K562 (cell line): ENCODE measurements around the gene CNTRL. TPM values are rescaled to one million over a fixed set of nuclear protein-coding genes. Genes with fewer than 3 reads are reported as not detected.

Experiments
- ATAC-seq: fragments of 200-7000 bp; cut with Tn5 transposase; 3 replicates; pipeline ENCODE4 v1.9.1; 2020; ENCODE audit warnings: moderate library complexity
- BruUV-seq: library from RNA; stranded (reverse); fragments of 400-500 nt; replicated peaks from 2 replicates; lab custom pipeline; 2021; lab: Mats Ljungman, UMichigan
- CTCF ChIA-PET: fragments of 300-600 bp; formaldehyde crosslinking; extraction: SDS; loops from one replicate; lab custom pipeline; 2021; ENCODE audit warnings: low intra/inter-chr PET ratio; lab: Yijun Ruan, JAX
- POLR2A ChIA-PET: fragments of 300-600, 350-650 bp; sonication (Branson Sonifier 250); formaldehyde crosslinking; extraction: SDS; loops from one replicate; lab custom pipeline; 2021; ENCODE audit warnings: antibody characterized with exemption, inconsistent platforms; lab: Yijun Ruan, JAX
- DNase-seq, 4 experiments: peaks; one replicate each; pipeline versions ENCODE4 v3.0.0 to v3.0.0-alpha.2; 2011 to 2018; ENCODE audit warnings: low spot score in 3 of 4, mixed read lengths in 3 of 4; ENCODE audit errors: extremely low read depth in 1 of 4
- FAIRE-seq: peaks from 2 replicates; lab custom pipeline; 2011; peaks lifted over from hg19 to GRCh38; lab: Jason Lieb, UNC
- H2AFZ ChIP-seq: 2 replicates; pipeline ENCODE4 v1.6.0; 2011; ENCODE audit warnings: low read depth, low read length, control low read depth, inconsistent platforms
- H3K27ac ChIP-seq: fragments of 200-600 bp; 3 replicates; pipeline ENCODE4 v1.8.0; 2011; ENCODE audit warnings: low read depth, mild to moderate bottlenecking, control low read depth, inconsistent platforms, low read length, moderate library complexity, mixed read lengths; ENCODE audit errors: extremely low read depth
- H3K27me3 ChIP-seq, 2 experiments: fragments of 300-600 bp in 1 of 2; 2 replicates in 1 of 2; 3 replicates in 1 of 2; pipeline versions ENCODE4 v1.6.0 to v1.8.0; 2011; ENCODE audit warnings: inconsistent platforms in 2 of 2, low read length in 2 of 2, mild to moderate bottlenecking in 1 of 2, mixed read lengths in 1 of 2, moderate library complexity in 1 of 2; ENCODE audit not compliant: control insufficient read depth in 2 of 2, insufficient read depth in 2 of 2
- H3K36me3 ChIP-seq: fragments of 300-600 bp; 3 replicates; pipeline ENCODE4 v1.8.0; 2011; ENCODE audit warnings: mild to moderate bottlenecking, low read length, inconsistent platforms; ENCODE audit not compliant: control insufficient read depth, insufficient read depth
- H3K4me1 ChIP-seq, 2 experiments: fragments of 200-600 bp in 1 of 2; replicated peaks in 1 of 2; 2 replicates in 1 of 2; 3 replicates in 1 of 2; pipeline versions ENCODE4 v1.5.1 to v1.8.0; 2011; ENCODE audit warnings: inconsistent platforms in 2 of 2, low read length in 2 of 2, mild to moderate bottlenecking in 1 of 2, mixed read lengths in 1 of 2, moderate library complexity in 1 of 2; ENCODE audit not compliant: control insufficient read depth in 2 of 2, insufficient read depth in 2 of 2
- H3K4me2 ChIP-seq: 2 replicates; pipeline ENCODE4 v1.6.1; 2011; ENCODE audit warnings: low read length, control low read depth, inconsistent platforms, mixed read lengths; ENCODE audit not compliant: insufficient read depth
- H3K4me3 ChIP-seq: fragments of 200-600 bp; sonication (generic), shearing (Covaris generic); 2 replicates; pipeline ENCODE4 v1.5.1; 2016; ENCODE audit warnings: control low read depth, inconsistent platforms
- H3K79me2 ChIP-seq: fragments of 200-600 bp; 3 replicates; pipeline ENCODE4 v1.8.0; 2011; ENCODE audit warnings: low read length, inconsistent platforms; ENCODE audit not compliant: control insufficient read depth, insufficient read depth
- H3K9ac ChIP-seq, 2 experiments: 2 replicates each; pipeline versions ENCODE4 v1.6.0 to v1.6.1; 2011; ENCODE audit warnings: low read depth in 2 of 2, low read length in 2 of 2, control low read depth in 1 of 2, inconsistent platforms in 1 of 2, mild to moderate bottlenecking in 1 of 2, mixed read lengths in 1 of 2; ENCODE audit not compliant: insufficient read depth in 1 of 2
- H3K9me1 ChIP-seq: one replicate; pipeline ENCODE4 v1.6.0; 2011; ENCODE audit warnings: inconsistent platforms, mild to moderate bottlenecking, low read length, moderate library complexity; ENCODE audit not compliant: control insufficient read depth, insufficient read depth
- H3K9me3 ChIP-seq: replicated peaks from 2 replicates; pipeline ENCODE4 v1.5.1; 2011; ENCODE audit warnings: low read depth, low read length, inconsistent platforms; ENCODE audit not compliant: control insufficient read depth, insufficient read depth
- H4K20me1 ChIP-seq: replicated peaks from 2 replicates; pipeline ENCODE4 v1.6.1; 2011; ENCODE audit warnings: low read length, inconsistent platforms, mixed read lengths; ENCODE audit not compliant: control insufficient read depth, insufficient read depth
- CEBPB ChIP-seq: fragments of 450-650 bp; IDR thresholded peaks from 2 replicates; pipeline ENCODE4 v1.6.1; 2016; ENCODE audit warnings: missing genetic modification characterization, missing compliant biosample characterization
- MCM7 ChIP-seq, 2 experiments: fragments of 450-650 bp; IDR thresholded peaks; 2 replicates each; pipeline ENCODE4 v1.6.1; 2016 to 2018
- PCBP2 ChIP-seq: fragments of 200-400 bp; formaldehyde crosslinking; IDR thresholded peaks from 2 replicates; pipeline ENCODE4 v1.6.1; 2018; ENCODE audit warnings: low read length, low read depth, mild to moderate bottlenecking, moderate library complexity; ENCODE audit not compliant: poor library complexity, severe bottlenecking
- PTBP1 ChIP-seq: fragments of 200-400 bp; formaldehyde crosslinking; IDR thresholded peaks from 2 replicates; pipeline ENCODE4 v1.6.1; 2017; ENCODE audit warnings: low read depth, low read length
- ZNF507 ChIP-seq: conservative IDR thresholded peaks from 2 replicates; pipeline ENCODE4 v1.6.1; 2017; ENCODE audit warnings: missing genetic modification characterization, missing compliant biosample characterization
- WGBS: fragments of 100-300 bp; shearing (Covaris generic); methylation state at CpG from one replicate; pipeline ENCODE4 v1.1.6; 2016; ENCODE audit warnings: low coverage, mixed read lengths; ENCODE audit not compliant: insufficient coverage; ENCODE audit errors: missing lambda C conversion rate; 5-methylcytosine and 5-hydroxymethylcytosine counted together
- in situ Hi-C: fragments of 300-500 bp; cut with MboI; formaldehyde crosslinking; loops from 4 replicates; pipeline ENCODE4 v1.15.0; 2018; ENCODE audit warnings: inconsistent platforms, mixed read lengths
- intact Hi-C: fragments of 100-400 bp; cut with micrococcal nuclease; formaldehyde crosslinking; loops from 2 replicates; pipeline ENCODE4 v1.14.2; 2022
- polyA plus RNA-seq, 8 experiments: library from polyadenylated mRNA; depleted of rRNA in 4 of 8; stranded (reverse) in 5 of 8; unstranded in 3 of 8; fragments of >200 nt; fragmentation: Nextera tagmentation in 2 of 8; fragmentation: Illumina TruSeq in 1 of 8; extraction: Ambion mirVana in 2 of 8; extraction: Trizol in 1 of 8; gene quantifications; 2 replicates each; pipeline versions ENCODE4 v1.2.1 to v1.2.3, GENCODE V29; 2011 to 2014; ENCODE audit warnings: inconsistent platforms in 1 of 8, missing spikeins in 1 of 8
- total RNA-seq, 7 experiments: library from RNA; depleted of rRNA in 6 of 7; stranded (reverse); fragments of >200 nt in 6 of 7; fragmentation: Illumina TruSeq in 2 of 7; extraction: Trizol in 2 of 7; gene quantifications; 2 replicates each; pipeline versions ENCODE4 v1.2.1 to v1.2.3, GENCODE V29; 2011 to 2021; ENCODE audit warnings: low replicate concordance in 1 of 7
- TF ChIP-seq, protein P1 (sequence below): IDR thresholded peaks from 2 replicates; pipeline ENCODE4 v1.6.1; 2011; ENCODE audit warnings: borderline replicate concordance, low read depth, mild to moderate bottlenecking, moderate library complexity, low read length; ENCODE audit not compliant: insufficient read depth, poor library complexity, severe bottlenecking
- TF ChIP-seq, protein P2 (sequence below): IDR thresholded peaks from 2 replicates; pipeline ENCODE4 v1.6.1; 2012; ENCODE audit warnings: low read depth, low read length, improper control_type of control experiment, borderline replicate concordance
- TF ChIP-seq, protein P3 (sequence below): fragments of 250-450 bp; sonication (Bioruptor Pico); IDR thresholded peaks from 2 replicates; pipeline ENCODE4 v1.8.0; 2022; ENCODE audit warnings: moderate library complexity, mild to moderate bottlenecking, inconsistent platforms
- TF ChIP-seq, protein P4 (sequence below): fragments of 200-800 bp; sonication (Bioruptor generic); IDR thresholded peaks from 2 replicates; pipeline ENCODE4 v1.6.1; 2017; ENCODE audit warnings: missing genetic modification characterization, missing compliant biosample characterization

CNTRL gene
- total and polyA plus RNA-seq, 9 of the 15 experiments (the other 6 are each of a cell fraction or from before 2014, with no cell fraction given): 9.2 to 28.9 (median 20.5) TPM

DNA sequence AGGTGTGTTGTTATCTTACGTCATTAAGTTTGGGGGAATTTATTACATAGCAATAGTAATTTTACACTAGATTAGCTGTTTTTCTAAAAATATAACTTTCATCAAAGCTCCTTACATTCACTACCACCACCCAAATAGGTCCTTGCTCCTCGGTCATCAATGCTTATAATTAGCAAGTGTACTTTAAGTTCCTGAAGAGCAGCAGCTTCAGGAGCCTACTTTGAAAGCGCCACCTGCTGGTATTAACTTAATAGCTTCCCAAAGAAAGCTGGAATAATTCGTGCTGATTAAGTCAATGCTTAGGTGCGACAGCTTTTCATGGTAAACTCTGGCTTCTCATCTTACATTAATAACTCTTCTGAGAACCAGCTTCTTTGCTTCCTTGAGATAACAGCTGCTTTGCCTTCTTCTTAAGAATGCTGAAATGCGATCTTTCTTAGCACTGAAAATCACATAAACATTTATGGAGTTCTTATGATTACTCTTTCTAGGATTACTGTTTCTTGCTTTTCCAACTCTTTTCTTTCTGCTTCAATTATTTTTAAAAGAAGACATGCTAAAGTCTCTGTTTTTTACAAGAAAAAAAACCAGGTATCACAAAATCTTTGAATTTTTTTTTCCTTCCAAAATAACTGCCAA, 14.6 kb upstream of the CNTRL start:
- Histone ChIP-seq H3K9me3 (no peaks in the 10 kb centered on the region), H3K79me2 (no peaks in the 10 kb centered on the region), H3K27ac (no peak overlapping the region), H3K4me2 (peak overlapping the region; percentile 45; the same call in 1 of the 2 replicates), H3K9ac (no peak overlapping the region), H3K27me3 (no peaks in the 10 kb centered on the region), H3K4me3 (no peak overlapping the region), H2AFZ (peak overlapping the region; percentile 71; the same call in 1 of the 2 replicates), H3K9me1 (no peaks in the 10 kb centered on the region), H3K4me1 (no peaks in the 10 kb centered on the region; a peak in 1 of 5 replicates), H3K36me3 (no peaks in the 10 kb centered on the region), H4K20me1 (no peaks in the 10 kb centered on the region)
- BruUV-seq: no TSS peak
- WGBS: 14% methylated on average over 6 of the region's 6 CpGs
- CTCF ChIA-PET: interaction anchor here (1.0 to 1.5 kb wide), 3 partner anchors 73 to 318 kb away, joined by 3 to 7 read pairs (median 3); no protein-coding TSS in a partner anchor
- intact Hi-C loops: loop anchor here (5.0 kb wide), 3 partner anchors 43 to 318 kb away; no protein-coding TSS in a partner anchor
- in situ Hi-C loops: loop anchor here (10.0 kb wide), 1 partner anchor 315 kb away; no protein-coding TSS in a partner anchor
- POLR2A ChIA-PET: interaction anchor here (1.0 to 2.0 kb wide), 2 partner anchors 11 to 79 kb away, joined by 4 read pairs; partner anchors contain the start of gene C5
- DNase-seq: peak; percentile 24 to 69 (median 38)
- FAIRE-seq: peak; percentile 83
- ATAC-seq: peak; percentile 74
- TF ChIP-seq PTBP1 (no peak), CEBPB (tag) (no peak), MCM7 (IDR thresholded peaks at IDR 0.05) (peak in 1 of 2 experiments; percentile 59; a peak in 1 of 4 replicates), ZNF507 (tag) (no peak), PCBP2 (no peak)
- TF ChIP-seq, protein P1, sequence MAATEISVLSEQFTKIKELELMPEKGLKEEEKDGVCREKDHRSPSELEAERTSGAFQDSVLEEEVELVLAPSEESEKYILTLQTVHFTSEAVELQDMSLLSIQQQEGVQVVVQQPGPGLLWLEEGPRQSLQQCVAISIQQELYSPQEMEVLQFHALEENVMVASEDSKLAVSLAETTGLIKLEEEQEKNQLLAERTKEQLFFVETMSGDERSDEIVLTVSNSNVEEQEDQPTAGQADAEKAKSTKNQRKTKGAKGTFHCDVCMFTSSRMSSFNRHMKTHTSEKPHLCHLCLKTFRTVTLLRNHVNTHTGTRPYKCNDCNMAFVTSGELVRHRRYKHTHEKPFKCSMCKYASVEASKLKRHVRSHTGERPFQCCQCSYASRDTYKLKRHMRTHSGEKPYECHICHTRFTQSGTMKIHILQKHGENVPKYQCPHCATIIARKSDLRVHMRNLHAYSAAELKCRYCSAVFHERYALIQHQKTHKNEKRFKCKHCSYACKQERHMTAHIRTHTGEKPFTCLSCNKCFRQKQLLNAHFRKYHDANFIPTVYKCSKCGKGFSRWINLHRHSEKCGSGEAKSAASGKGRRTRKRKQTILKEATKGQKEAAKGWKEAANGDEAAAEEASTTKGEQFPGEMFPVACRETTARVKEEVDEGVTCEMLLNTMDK: peak; percentile 6
- TF ChIP-seq, protein P2, sequence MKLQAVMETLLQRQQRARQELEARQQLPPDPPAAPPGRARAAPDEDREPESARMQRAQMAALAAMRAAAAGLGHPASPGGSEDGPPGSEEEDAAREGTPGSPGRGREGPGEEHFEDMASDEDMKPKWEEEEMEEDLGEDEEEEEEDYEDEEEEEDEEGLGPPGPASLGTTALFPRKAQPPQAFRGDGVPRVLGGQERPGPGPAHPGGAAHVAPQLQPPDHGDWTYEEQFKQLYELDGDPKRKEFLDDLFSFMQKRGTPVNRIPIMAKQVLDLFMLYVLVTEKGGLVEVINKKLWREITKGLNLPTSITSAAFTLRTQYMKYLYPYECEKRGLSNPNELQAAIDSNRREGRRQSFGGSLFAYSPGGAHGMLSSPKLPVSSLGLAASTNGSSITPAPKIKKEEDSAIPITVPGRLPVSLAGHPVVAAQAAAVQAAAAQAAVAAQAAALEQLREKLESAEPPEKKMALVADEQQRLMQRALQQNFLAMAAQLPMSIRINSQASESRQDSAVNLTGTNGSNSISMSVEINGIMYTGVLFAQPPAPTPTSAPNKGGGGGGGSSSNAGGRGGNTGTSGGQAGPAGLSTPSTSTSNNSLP: 0 out of 2 replicates have a peak, but pooled peaks have one; percentile 47
- TF ChIP-seq, protein P3, sequence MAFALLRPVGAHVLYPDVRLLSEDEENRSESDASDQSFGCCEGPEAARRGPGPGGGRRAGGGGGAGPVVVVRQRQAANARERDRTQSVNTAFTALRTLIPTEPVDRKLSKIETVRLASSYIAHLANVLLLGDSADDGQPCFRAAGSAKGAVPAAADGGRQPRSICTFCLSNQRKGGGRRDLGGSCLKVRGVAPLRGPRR (CRISPR knock-in tag): no peak
- TF ChIP-seq, protein P4, sequence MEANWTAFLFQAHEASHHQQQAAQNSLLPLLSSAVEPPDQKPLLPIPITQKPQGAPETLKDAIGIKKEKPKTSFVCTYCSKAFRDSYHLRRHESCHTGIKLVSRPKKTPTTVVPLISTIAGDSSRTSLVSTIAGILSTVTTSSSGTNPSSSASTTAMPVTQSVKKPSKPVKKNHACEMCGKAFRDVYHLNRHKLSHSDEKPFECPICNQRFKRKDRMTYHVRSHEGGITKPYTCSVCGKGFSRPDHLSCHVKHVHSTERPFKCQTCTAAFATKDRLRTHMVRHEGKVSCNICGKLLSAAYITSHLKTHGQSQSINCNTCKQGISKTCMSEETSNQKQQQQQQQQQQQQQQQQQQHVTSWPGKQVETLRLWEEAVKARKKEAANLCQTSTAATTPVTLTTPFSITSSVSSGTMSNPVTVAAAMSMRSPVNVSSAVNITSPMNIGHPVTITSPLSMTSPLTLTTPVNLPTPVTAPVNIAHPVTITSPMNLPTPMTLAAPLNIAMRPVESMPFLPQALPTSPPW (CRISPR knock-in tag): no peak
